Activated naive CD8-positive, alpha-beta T cell treated with anti-CD3 and anti-CD28 coated beads, Interleukin-2, amount 50 U/mL, for 16 hours (primary cell): Measurements from ENCODE around the gene IMMP1L.

ENCODE experiments used
- DNase-seq: peaks from one replicate; pipeline ENCODE4 v3.0.0-alpha.2; 2020; ENCODE audit warnings: low read depth, low spot score

The IMMP1L gene

GRCh38 chr11:31404614-31405013 lies 104.8 kb downstream of the IMMP1L start:
- no peak for DNase-seq

- DNase-seq, result no peak
Measured at GRCh38 chr11:31397239-31397834, 112.1 kb downstream of the IMMP1L start.

- no peak for DNase-seq
Measured at GRCh38 chr11:31387379-31387778, 122.0 kb downstream of the IMMP1L start.

- no peak for DNase-seq
Measured at GRCh38 chr11:31383116-31383515, 126.3 kb downstream of the IMMP1L start.
